Neuronal stem cell (in vitro differentiated cells): Measurements from ENCODE around the gene CAD.

Source experiments
- DNase-seq: peaks from one replicate; pipeline ENCODE4 v3.0.0-alpha.2; 2013; ENCODE audit warnings: low spot score
- H2AFZ ChIP-seq: one replicate; pipeline ENCODE4 v1.6.1; 2013; ENCODE audit warnings: mild to moderate bottlenecking, low read length, inconsistent platforms
- H2AK5ac ChIP-seq: 2 replicates; pipeline ENCODE4 v1.6.1; 2013; ENCODE audit warnings: low read depth, mild to moderate bottlenecking, inconsistent platforms, low read length, moderate library complexity, mixed read lengths
- H2BK120ac ChIP-seq: 2 replicates; pipeline ENCODE4 v1.6.1; 2013; ENCODE audit warnings: low read depth, mild to moderate bottlenecking, inconsistent platforms, low read length, moderate library complexity, mixed read lengths
- H2BK12ac ChIP-seq: one replicate; pipeline ENCODE4 v1.6.1; 2013; ENCODE audit warnings: low read length, inconsistent platforms
- H2BK15ac ChIP-seq: 2 replicates; pipeline ENCODE4 v1.6.1; 2013; ENCODE audit warnings: mild to moderate bottlenecking, low read length, inconsistent platforms, mixed read lengths
- H2BK5ac ChIP-seq: one replicate; pipeline ENCODE4 v1.6.1; 2013; ENCODE audit warnings: inconsistent platforms, mild to moderate bottlenecking, low read length, moderate library complexity
- H3K14ac ChIP-seq: one replicate; pipeline ENCODE4 v1.6.1; 2013; ENCODE audit warnings: low read length, inconsistent platforms
- H3K18ac ChIP-seq: 2 replicates; pipeline ENCODE4 v1.6.1; 2013; ENCODE audit warnings: low read length, inconsistent platforms
- H3K23ac ChIP-seq: 2 replicates; pipeline ENCODE4 v1.6.1; 2013; ENCODE audit warnings: low read depth, mild to moderate bottlenecking, mixed read lengths, low read length, inconsistent platforms; ENCODE audit not compliant: poor library complexity
- H3K27ac ChIP-seq: replicated peaks from 3 replicates; pipeline ENCODE4 v1.5.1; 2013; ENCODE audit warnings: low read length, inconsistent platforms
- H3K27me3 ChIP-seq, 3 experiments: 2 replicates each; pipeline ENCODE4 v1.6.1; 2013; ENCODE audit warnings: low read length in 3 of 3, mild to moderate bottlenecking in 2 of 3, inconsistent platforms in 1 of 3, low read depth in 1 of 3, mixed read lengths in 1 of 3, moderate library complexity in 1 of 3; ENCODE audit not compliant: control insufficient read depth in 3 of 3, insufficient read depth in 3 of 3
- H3K36me3 ChIP-seq, 2 donors: replicated peaks in 1 of 2; 2 replicates each; pipeline ENCODE4 v1.6.1; 2013; ENCODE audit warnings: low read length in 2 of 2; ENCODE audit not compliant: control insufficient read depth in 2 of 2, insufficient read depth in 2 of 2
- H3K4ac ChIP-seq: 2 replicates; pipeline ENCODE4 v1.6.1; 2013; ENCODE audit warnings: inconsistent platforms, mild to moderate bottlenecking, low read length, moderate library complexity
- H3K4me1 ChIP-seq, 2 donors: 1 replicate in 1 of 2; 2 replicates in 1 of 2; pipeline ENCODE4 v1.6.1; 2013; ENCODE audit warnings: low read length in 2 of 2, low read depth in 1 of 2; ENCODE audit not compliant: control insufficient read depth in 2 of 2, insufficient read depth in 1 of 2
- H3K4me2 ChIP-seq: one replicate; pipeline ENCODE4 v1.6.1; 2013; ENCODE audit warnings: mild to moderate bottlenecking, low read length, inconsistent platforms; ENCODE audit not compliant: insufficient read depth, poor library complexity, severe bottlenecking
- H3K4me3 ChIP-seq, 2 donors: 2 replicates each; pipeline ENCODE4 v1.5.1; 2013; ENCODE audit warnings: low read length in 2 of 2, mild to moderate bottlenecking in 2 of 2, inconsistent platforms in 1 of 2, moderate library complexity in 1 of 2
- H3K79me1 ChIP-seq: one replicate; pipeline ENCODE4 v1.6.1; 2013; ENCODE audit warnings: low read depth, mild to moderate bottlenecking, inconsistent platforms, low read length, moderate library complexity
- H3K9ac ChIP-seq: one replicate; pipeline ENCODE4 v1.6.1; 2013; ENCODE audit warnings: mild to moderate bottlenecking, low read depth, low read length, inconsistent platforms; ENCODE audit not compliant: poor library complexity
- H3K9me3 ChIP-seq, 2 donors: replicated peaks in 1 of 2; 2 replicates each; pipeline versions ENCODE3 to v1.6.1; 2013; ENCODE audit warnings: low read length in 2 of 2, mild to moderate bottlenecking in 2 of 2, inconsistent platforms in 1 of 2, low read depth in 1 of 2, mixed read lengths in 1 of 2, moderate library complexity in 1 of 2; ENCODE audit not compliant: control insufficient read depth in 2 of 2, insufficient read depth in 1 of 2
- H4K8ac ChIP-seq: one replicate; pipeline ENCODE4 v1.6.1; 2013; ENCODE audit warnings: low read depth, mild to moderate bottlenecking, inconsistent platforms, low read length, moderate library complexity
- H4K91ac ChIP-seq: one replicate; pipeline ENCODE4 v1.6.1; 2013; ENCODE audit warnings: low read length, low read depth, mild to moderate bottlenecking, inconsistent platforms; ENCODE audit not compliant: poor library complexity
- WGBS, 2 donors: extraction: QIAGEN DNeasy Blood & Tissue Kit; methylation state at CpG; one replicate each; pipeline ENCODE4 v1.1.7; 2013; ENCODE audit warnings: missing lambda C conversion rate in 2 of 2, mixed read lengths in 1 of 2; ENCODE audit not compliant: insufficient read length in 2 of 2, insufficient replicate concordance in 1 of 2; ENCODE audit errors: extremely low coverage in 2 of 2; 5-methylcytosine and 5-hydroxymethylcytosine counted together

The CAD gene

DNA sequence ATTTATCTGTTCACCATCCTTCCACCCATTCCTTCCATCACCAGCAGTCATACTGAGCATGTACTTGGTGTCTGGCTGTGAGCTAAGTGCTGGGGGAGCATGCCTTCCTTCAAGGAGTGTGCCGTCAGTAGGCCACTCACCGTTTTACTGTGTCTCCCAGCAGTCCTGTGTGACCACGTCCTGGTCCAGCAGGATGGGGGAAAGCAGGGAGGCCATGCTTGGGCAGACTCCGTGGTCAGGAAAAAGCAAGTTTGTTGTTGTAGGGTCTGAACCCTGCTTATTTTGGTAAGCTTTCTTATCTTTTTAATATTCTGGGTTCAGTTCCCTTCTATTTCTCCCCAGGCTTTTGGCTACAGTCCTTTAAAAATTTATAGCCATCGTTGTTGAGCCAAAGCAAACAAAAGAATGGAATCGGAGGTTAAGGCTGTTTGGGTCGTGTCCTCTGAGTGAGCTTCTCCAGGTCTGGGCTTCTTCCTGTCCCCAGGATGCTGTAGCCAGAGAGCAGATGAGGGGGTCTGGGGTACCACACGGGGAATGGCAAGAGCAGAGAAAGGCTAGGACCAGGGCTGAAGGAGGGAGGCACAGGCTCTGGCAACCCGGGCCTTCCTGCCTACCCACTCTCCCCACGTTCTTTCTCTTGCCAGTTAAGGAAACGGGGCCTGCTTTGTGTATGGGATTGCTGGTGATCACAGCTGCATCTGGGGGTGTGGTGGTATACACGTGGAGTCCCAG lies 32.2 kb downstream of the CAD start:
- no peak overlapping the region for H3K18ac ChIP-seq
- H2BK15ac ChIP-seq, result no peak overlapping the region
- H3K4me2 ChIP-seq, result no peak overlapping the region
- no CpG with 5 or more reads among the region's 12 CpGs for WGBS, 2 donors
- H2AK5ac ChIP-seq, result no peak overlapping the region
- H4K91ac ChIP-seq, result no peak overlapping the region
- H2BK120ac ChIP-seq, result no peak overlapping the region
- H3K79me1 ChIP-seq, result no peaks in the 10 kb centered on the region
- H4K8ac ChIP-seq, result no peak overlapping the region
- H3K4me1 ChIP-seq, result peaks cover 7 to 8% of the 10 kb centered on the region in 2 donors
- H3K27me3 ChIP-seq, result peaks cover 0 to 25% (median 5%) of the 10 kb centered on the region in 3 experiments
- H3K4ac ChIP-seq, result no peak overlapping the region
- no peak overlapping the region for H3K23ac ChIP-seq
- H3K14ac ChIP-seq, result no peak overlapping the region
- H2AFZ ChIP-seq, result peak overlapping the region; percentile 93
- H3K27ac ChIP-seq, result no peak overlapping the region
- no peaks in the 10 kb centered on the region for H3K9me3 ChIP-seq
- H3K4me3 ChIP-seq, result no peak overlapping the region
- no peak overlapping the region for H2BK5ac ChIP-seq
- no peak overlapping the region for H3K9ac ChIP-seq
- peaks cover 3 to 11% of the 10 kb centered on the region in 2 donors for H3K36me3 ChIP-seq
- H2BK12ac ChIP-seq, result no peak overlapping the region
- DNase-seq, result no peak

DNA sequence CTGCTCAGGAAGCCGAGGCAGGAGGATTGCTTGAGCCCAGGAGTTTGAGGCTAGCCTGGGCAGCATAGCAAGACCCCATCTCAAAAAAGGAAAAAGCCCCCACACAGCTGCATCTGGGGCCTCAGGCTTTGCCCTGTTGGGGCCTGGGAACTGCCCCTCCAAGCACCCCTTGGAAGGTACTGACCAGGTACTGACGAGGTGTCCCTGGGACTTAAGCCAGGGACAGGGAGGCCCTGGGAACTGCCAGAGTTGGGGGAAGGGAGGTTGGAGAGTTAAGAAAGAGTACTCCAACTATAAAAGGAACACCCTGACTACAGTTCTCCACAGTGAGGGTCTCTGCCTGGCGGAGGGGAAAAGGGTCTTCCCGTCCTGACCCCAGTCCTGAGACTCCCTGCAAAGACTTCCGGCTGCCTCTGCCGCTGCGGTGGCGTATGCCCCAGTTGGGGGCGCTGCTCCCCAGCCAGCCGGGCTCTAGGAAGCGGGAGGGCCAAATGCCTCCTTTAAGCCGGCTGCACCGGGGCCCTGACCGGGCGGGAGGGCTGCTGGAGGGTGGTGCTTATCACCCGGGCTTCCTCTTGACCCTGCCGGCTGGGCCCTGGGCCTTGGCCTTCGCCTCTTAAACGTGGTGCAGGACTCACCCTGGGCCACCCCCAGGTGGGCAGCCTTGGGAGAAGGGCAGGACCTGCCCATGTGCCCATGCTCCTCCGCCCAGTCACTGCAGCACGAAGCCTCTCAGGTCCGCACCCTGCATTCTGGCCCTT lies 32.9 kb downstream of the CAD start:
- Histone ChIP-seq H3K9me3 (no peaks in the 10 kb centered on the region), H3K23ac (peak overlapping the region; percentile 81), H3K27me3 (peaks cover 0 to 33% (median 5%) of the 10 kb centered on the region in 3 experiments), H3K14ac (no peak overlapping the region), H3K9ac (no peak overlapping the region), H2BK15ac (no peak overlapping the region), H3K18ac (peak overlapping the region; percentile 50), H2BK120ac (no peak overlapping the region), H3K4me3 (peak overlapping the region in 1 of 2 donors; percentile 31), H3K4me1 (peaks cover 8 to 10% of the 10 kb centered on the region in 2 donors), H4K91ac (no peak overlapping the region), H3K4me2 (peak overlapping the region; percentile 64), H3K27ac (no peak overlapping the region), H3K36me3 (peaks cover 0 to 3% of the 10 kb centered on the region in 2 donors), H4K8ac (no peak overlapping the region), H2BK12ac (no peak overlapping the region), H2AFZ (peak overlapping the region; percentile 93), H2BK5ac (no peak overlapping the region), H3K79me1 (no peaks in the 10 kb centered on the region), H3K4ac (no peak overlapping the region), H2AK5ac (no peak overlapping the region)
- peak; percentile 66 for DNase-seq
- no CpG with 5 or more reads among the region's 22 CpGs for WGBS, 2 donors

DNA sequence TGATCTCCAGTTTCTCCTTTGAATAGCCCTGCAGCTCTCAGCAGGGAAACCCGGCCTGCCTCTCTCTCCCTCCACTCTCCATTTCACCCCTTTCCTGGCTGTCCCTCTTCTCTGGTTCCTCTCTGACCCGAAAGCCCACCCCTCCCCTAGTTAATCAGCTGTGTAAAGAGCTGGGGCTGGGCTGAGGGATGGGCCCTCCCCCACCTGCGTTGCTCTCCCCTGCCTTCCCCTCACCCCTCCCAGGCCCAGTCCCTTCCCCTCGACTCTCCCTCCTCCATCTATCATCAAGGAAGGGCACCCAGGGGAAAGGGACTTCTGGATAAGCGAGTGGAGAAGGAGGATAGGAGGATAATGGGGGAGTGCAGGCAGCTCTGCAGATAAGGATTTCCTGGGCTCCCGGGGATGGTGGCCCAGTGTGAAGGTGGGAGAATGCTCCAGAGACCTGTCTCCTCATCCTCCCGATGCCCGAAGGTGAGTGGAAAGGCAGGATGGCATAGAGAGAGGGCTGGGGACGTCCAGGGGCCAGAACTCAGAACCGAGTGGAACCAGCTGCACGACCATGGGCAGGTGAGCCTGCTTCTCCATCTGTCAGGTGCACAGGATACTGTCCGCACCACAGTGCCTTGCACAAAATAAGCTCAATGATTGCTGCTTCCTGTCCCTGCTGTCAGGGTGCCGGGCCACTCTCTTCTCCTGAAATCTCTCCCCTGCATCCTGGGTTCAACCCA lies 33.6 kb downstream of the CAD start:
- no peak overlapping the region for H3K27ac ChIP-seq
- H3K9me3 ChIP-seq, result no peaks in the 10 kb centered on the region
- peak overlapping the region; percentile 55 for H2BK120ac ChIP-seq
- H2AK5ac ChIP-seq, result no peak overlapping the region
- no peak overlapping the region for H4K91ac ChIP-seq
- H3K4ac ChIP-seq, result no peak overlapping the region
- peak overlapping the region in 1 of 2 donors; percentile 31 for H3K4me3 ChIP-seq
- no peak overlapping the region for H2BK15ac ChIP-seq
- H3K4me1 ChIP-seq, result peaks cover 8 to 10% of the 10 kb centered on the region in 2 donors
- no peaks in the 10 kb centered on the region for H3K36me3 ChIP-seq
- H3K79me1 ChIP-seq, result no peaks in the 10 kb centered on the region
- no peak overlapping the region for H4K8ac ChIP-seq
- H3K23ac ChIP-seq, result peak overlapping the region; percentile 68
- H3K18ac ChIP-seq, result peak overlapping the region; percentile 50
- H3K4me2 ChIP-seq, result peak overlapping the region; percentile 64
- peaks cover 0 to 40% (median 5%) of the 10 kb centered on the region in 3 experiments for H3K27me3 ChIP-seq
- H3K9ac ChIP-seq, result no peak overlapping the region
- H2AFZ ChIP-seq, result peak overlapping the region; percentile 93
- no peak overlapping the region for H3K14ac ChIP-seq
- no CpG with 5 or more reads among the region's 13 CpGs for WGBS, 2 donors
- DNase-seq, result no peak
- H2BK5ac ChIP-seq, result no peak overlapping the region
- no peak overlapping the region for H2BK12ac ChIP-seq
